Measurements from ENCODE around the gene FAM50A.
"Not testable (repeated sequence)": the region's sequence is repeated elsewhere in the genome, so short reads cannot be mapped to it uniquely, and the experiment has no call there.

FAM50A gene

DNA sequence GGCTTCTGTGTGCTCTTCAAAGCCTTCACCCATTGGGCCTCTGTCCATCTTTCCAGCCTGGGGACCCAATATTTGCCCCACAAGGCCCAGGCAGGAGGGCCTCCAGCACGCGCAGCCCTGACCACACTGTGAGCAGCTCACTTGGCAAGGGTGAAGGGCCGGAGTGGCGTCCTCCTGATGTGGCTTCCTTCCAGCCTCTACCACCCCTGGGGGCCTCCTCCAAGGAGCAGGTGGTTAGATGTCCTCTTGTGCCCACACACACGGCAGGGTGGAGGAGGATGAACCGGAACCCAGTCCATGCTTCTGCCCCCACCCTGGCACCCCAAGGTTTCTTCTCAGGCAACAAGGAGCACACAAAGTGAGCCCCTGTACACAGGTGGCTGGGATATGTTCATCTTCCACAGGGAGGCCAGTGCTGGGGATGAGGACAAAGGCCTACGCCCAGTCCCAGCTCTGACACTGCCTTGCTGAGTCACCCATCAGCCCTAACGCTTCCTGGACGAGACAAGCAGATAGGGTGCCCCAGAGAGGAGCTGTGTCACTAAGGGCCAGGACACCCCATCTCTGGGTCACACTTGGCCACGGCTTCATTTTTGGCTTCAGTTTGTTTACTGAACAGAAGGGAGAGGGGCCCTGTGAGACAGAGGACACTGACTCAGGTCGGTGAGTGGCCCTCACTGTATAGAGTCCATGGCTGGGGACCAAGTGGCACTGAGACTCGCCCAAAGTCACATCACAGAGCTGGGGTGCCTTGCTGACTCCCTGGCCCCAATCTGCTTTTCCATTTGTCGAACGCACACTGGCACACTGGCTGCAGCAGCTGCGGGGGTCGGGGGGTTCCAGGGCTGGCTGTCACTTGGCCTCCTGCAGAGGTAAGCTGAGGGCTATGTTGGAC, 40.6 kb downstream of the FAM50A start:
- no peak for DNase-seq (ENCODE audit: low spot score)

DNA sequence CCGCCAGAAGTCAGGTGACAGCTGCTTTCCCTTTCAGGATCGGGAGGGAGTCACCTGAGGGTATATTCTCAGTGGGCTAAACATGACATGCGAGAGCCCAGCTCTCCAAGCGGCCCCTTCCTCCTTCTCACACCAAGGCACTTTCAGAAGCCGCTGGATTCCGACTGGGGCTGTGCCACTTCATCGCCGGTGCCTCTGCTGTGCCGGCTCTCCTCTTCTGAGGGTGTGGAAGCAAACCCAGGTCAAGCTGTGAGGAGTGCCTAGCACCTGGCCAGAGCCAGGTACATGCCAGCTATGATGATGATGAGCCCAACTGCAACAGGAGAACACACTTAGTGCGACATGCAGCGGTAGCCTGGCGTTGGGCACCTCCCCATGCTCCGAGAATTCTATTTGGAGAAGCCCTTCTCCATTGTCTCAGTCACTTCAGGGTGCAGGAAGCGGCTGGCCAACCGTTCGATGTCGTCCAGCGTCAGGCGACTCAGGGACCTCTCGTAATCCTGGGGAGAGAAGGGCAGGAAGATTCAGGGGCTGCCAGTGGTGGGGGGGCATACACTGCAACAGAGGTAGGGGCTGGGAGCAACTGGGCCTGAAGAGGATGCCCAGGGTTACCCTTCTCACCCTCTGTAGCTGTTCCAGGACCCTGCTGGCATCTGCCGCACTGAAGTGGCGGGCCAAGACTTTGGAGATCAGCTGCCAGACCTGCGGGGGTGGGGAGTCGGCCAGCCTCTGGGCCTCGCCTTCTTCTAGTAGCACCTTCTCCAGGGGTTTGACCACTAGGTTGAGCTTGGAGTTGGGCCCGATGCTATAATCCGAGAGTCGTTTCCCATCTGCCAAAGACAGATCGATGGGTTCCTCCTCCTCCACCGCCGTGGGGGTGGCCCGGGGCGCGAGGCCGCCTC, 41.5 kb downstream of the FAM50A start:
- DNase-seq (ENCODE audit: low spot score) = no peak

DNA sequence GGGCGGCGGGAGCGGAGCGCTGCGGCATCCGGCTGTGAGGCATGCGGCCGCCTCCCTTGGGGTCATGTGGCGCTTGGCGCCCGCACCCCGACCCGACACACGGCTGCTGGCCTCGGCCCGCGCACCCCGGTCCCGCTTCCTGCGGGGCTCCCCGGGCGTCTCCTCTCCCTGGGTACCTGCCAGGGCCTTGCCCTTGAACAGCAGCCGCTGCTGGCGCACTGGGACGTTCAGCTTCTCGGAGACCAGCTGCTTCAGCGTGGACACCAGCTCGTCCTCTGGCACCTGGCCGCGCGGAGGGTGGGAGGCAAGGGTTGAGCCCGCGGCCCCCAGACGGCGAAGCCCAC, 42.1 kb downstream of the FAM50A start:
- no peak for DNase-seq (ENCODE audit: low spot score)

DNA sequence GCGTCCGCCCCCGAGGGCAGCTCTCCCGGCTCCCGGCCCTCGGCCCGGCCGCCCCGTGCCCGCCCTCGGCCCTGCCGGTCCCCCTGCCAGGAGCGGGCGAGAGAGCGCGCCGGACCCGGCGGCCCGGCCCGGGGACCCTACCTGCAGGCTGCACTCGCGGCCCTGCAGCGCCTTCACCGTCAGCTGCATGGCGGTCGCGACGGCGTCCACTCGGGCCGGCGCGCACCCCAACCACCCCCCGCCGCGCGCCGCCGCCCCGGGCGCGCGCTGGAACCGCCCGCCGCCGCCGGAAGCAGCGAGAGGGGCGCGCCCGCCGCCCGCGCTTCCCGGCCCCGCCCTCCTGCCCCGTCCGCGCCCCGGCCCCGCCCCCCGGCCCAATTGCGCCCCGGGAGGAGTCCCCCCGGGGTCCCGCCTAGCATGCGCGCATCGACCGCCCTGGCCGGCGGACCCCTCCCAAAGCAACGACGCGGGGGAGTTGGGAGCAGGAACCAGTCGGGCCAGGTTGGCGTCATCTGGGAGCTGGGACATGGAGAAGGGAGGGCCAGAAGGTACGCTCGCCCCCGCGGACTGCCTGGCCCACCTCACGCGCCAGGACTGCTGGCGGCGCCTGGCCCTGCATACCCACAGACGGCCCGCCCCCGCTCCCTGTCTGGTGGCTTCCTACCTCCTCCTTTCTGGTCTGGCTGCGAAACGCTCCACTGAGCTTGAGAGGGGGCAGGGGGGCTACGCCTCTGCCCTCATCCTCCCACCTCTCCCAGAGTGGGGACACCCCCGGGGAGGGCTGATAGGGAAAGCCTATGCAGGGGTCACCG, 42.7 kb downstream of the FAM50A start, which contains the start of gene UBL4A:
UBL4A (minus strand) TSS at position 220 of the 812 bp plus-strand sequence; CDS start at position 189, 31 bp downstream.
- DNase-seq (ENCODE audit: low spot score) = peak; percentile 69

DNA sequence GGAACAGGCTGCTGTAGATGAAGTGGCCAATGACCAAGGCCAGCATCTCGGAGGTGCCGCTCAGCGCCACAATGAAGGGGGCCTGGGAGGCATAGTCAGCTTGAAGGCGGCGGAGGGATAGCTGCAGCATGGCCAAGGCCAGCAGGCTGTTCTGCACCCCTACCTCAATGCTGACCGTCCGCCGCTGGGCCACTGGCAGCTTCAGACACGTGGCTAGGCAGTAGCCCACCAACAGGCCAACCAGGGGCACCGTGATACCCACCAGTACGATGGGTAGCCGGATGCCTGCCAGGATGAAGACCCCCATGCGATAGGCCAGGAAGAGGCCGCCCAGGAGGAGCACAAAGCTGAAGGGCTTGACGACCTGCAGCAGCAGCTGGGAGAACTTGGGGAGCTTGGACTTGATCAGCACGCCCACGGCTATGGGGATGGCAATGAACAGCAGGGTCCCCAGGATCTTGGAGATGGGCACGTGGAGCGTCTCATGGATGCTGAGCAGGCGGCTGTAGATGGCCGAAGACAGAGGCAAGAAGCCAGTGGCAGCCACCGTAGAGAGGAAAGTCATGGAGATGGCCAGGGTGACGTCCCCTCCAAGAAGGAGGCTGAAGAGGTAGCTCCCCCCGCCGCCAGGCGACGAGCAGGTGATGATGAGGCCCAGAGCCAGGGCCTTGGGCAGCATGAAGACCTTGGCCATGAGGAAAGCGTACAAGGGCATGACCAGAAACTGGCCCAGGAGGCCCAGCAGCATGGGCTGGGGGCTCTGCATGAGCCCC, 43.8 kb downstream of the FAM50A start:
- DNase-seq (ENCODE audit: low spot score) = no peak

DNA sequence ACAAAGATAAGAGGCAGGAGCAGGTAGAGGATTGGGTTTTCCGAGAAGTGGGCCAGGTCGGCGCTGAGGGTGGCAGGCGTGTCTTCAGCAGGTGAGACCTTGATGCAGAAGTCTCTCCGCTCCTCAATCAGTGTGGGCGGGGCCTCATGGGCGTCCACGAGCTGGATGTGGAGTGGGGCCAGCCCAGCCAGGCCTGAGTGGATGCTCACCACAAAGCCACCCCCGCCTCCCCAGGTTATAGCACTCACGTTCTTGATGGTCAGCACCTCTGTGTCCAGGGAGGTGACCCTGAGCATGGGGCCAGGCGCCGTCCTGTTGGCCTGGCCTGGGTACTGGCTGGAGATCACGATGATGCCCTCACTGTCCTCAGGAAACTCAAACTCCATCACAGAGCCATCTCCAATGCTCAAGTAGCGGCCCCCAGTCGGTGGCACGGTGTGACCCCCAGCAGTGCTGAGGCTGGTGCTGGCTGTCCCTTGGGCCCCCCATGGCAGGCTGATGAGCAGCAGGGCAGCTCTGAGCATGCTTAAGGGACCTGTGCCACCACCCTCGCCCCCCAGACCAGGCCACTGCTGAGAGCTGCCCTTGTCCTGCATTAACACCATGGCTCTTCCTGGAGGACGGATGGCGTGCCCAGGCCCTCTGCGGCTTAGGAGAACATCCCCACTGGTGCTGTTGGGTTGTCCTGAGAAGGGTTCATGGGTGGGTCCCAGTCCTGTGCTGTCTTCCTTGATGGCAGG, 44.6 kb downstream of the FAM50A start:
- DNase-seq (ENCODE audit: low spot score) = no peak

DNA sequence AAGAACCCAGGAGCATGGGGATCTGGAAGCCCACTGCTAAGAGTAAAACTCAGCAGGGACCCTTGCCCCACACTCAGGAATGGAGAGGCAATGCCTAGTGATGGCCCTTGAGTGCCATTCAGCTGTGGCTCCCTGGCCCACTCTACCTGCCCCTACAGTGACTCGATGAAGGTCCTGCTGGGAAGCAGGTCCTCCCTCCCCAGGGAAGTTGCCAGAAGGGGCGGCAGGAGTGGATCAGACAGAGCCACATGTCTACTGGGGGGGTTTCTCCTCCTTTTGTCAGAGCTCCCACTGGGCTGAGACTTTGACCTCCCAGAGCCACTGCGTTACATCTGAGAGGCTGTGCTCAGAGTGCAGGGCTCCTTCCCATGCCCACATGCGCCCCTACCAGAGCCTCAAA, 45.2 kb downstream of the FAM50A start:
- DNase-seq (ENCODE audit: low spot score) = no peak

DNA sequence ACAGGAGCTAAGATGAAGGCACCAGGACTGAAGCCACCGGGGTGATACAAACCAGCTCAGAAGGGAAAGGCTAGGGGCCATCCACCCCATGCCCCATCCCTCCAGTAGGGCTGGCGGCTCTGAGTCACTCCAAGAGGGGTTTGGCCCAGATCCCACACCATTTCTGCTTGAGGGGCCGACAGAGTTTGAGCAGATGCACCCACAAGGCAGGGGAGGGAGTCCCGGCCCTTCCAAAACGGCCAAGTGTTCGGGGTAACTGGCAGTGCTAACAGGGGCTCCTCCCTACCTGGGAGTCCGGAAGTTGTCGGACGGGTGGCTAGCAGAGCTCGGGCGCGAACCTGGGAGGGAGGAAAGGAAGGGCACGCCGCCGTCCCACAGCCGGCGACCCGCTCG, 46.1 kb downstream of the FAM50A start:
- DNase-seq (ENCODE audit: low spot score) = peak; percentile 54

DNA sequence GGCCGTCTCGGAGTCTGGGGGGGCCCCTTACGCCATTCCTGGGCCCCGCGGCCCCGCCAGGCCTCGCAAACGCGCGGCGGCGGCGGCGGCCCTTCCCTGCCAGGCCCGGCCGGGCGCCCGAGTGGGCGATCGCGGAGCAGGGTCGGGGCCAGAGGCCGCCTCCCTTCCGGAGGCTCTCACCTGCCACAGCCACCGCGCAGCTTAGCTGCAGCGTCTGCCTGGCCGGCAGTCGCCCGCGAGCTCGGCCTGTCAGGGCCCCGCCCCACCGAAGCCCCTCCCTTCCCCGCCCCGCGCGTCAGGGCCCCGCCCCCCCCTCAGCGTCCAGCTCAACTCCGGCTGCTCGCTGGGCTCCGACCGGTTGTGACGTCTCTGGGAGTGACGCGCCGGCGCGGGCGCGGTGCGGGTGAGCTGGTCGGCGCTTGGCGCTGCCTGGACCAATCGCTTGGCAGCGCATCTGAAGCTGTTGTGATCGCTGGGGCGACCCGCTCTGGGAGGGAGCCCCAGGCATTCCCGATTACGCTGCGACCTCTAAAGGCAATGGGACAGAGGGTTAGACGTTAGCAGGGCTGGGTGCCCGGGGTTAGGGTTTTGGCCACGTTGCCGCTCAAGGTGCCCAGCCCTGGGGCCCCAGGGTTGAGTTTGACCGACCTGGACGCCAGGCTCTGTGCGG, 46.6 kb downstream of the FAM50A start, which contains the start of gene SLC10A3:
SLC10A3 (minus strand) TSS at position 216 of the 670 bp plus-strand sequence. CDS start 1,689 bp downstream, outside the sequence.
- DNase-seq (ENCODE audit: low spot score) = peak; percentile 95

DNA sequence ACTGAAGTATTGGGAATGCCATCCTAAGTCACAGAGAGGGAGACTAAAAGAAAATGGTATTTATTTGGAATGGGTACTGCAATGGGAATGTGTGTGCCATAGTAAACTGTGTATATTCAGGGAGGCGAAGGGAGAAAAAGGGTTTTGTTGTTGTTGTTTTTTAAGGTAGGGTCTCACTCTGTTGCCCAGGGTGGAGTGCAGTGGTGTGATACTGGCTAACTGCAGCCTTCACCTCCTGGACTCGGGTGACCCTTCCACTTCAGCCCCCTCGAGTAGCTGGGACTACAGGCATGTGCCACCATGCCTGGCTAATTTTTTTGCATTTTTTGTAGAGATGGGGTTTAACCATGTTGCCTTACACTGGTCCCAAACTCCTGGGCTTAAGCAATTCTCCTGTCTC, 50.8 kb downstream of the FAM50A start:
- no peak for DNase-seq (ENCODE audit: low spot score)

DNA sequence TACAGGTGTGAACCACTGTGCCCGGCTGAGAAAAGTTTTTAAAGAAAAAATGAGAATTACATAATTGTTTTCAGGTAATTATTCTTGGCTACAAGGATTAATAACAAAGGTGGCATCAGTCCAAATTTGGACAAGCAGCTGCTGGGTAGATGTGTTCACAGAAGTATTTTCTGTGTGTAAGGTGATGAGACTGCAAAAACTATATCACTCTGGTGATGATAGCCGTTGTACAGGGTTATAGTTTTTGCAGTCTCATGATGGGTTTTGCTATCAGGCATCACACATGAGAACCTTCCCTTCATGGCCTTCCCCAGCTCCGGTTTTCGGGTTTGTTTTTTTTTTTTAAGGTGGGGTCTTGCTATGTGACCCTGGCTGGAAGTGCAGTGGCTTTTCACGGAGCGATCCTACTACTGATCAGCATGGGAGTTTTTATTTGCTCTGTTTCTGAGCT, 51.6 kb downstream of the FAM50A start:
- DNase-seq (ENCODE audit: low spot score) = no peak

DNA sequence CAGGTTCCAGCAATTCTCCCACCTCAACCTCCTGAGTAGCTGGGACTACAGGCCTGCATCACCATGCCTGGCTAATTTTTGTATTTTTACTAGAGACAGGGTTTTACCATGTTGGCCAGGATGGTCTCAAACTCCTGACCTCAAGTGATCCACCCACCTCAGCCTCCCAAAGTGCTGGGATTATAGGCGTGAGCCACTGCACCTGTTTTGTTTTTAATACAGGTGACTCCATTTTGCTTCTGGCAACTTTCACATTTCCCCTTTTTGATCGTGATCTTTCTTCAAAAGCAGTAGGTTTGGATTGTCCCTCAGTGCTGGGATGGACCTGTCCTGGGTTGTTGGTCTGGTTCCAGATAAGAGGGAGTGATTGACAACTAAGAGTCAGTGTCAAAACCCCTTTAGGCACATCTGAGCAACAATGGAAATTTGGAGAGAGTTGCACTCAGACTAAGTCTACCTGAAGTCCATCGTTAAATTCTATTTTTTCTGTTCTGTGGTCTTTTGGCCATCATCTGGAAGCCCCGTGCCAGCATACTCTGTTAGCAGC, 52.7 kb downstream of the FAM50A start:
- DNase-seq (ENCODE audit: low spot score) = not testable (repeated sequence)
